Measurements from ENCODE around the gene STX2. TPM values are rescaled to one million over a fixed set of nuclear protein-coding genes. Genes with fewer than 3 reads are reported as not detected.
"Not testable (repeated sequence)": the region's sequence is repeated elsewhere in the genome, so short reads cannot be mapped to it uniquely, and the experiment has no call there.

Gene STX2
- polyA plus RNA-seq, 3 donors = 25.3 to 35.0 (median 29.4) TPM

- DNase-seq (ENCODE audit: extremely low read depth in 1 of 11, low read depth in 9 of 11, low spot score in 4 of 11) = not testable (repeated sequence)
These were observed 87.0 kb downstream of the STX2 start for GRCh38 chr12:130752037-130752436.

DNA sequence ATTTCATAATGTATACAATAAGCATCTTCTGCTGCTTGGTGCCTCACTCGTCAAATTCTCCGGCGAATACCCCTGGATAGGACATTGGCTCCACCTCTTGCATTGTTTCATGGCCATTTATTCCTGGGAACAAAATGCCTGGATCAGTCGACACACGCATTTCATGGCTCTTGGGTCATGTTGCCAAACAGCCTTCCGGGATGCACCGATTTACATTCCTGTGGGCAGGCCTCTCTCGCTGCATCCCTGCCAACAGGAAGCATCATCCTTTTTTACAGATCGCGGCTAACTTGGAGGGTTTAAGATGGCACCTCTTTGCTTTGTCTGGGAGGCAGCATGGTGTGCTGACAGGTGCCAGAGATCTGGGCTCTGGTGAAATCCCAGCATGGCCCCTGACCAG, 90.3 kb downstream of the STX2 start:
- no peak for DNase-seq (ENCODE audit: extremely low read depth in 1 of 11, low read depth in 9 of 11, low spot score in 4 of 11)

- DNase-seq (ENCODE audit: extremely low read depth in 1 of 11, low read depth in 9 of 11, low spot score in 4 of 11) = peak; percentile 59 to 80 (median 71)
These were observed 90.9 kb downstream of the STX2 start for GRCh38 chr12:130747867-130748740.

- DNase-seq (ENCODE audit: extremely low read depth in 1 of 11, low read depth in 9 of 11, low spot score in 4 of 11) = no peak
These were observed 92.5 kb downstream of the STX2 start for GRCh38 chr12:130746546-130746945.

GRCh38 chr12:130745921-130746320, 93.1 kb downstream of the STX2 start:
- DNase-seq (ENCODE audit: extremely low read depth in 1 of 11, low read depth in 9 of 11, low spot score in 4 of 11) = no peak

DNA sequence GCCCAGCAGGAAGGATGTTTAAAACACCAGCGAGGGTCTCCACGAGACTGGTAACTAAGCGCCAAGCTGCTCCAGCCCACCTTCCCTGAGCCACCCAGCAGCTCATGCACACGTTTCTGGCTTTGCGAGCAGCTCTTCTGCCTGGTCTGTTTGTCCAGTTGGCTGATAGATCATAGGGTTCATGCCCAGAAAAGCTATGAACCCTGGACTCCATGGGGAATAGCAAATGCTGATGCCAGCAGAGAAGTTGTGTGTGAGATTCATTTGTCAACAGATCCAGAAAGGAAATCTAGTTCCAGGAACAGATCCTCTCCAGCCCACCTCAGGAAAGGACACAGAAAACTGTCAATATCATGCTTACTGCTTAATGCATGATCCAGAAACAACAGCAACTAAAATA, 94.8 kb downstream of the STX2 start:
- no peak for DNase-seq (ENCODE audit: extremely low read depth in 1 of 11, low read depth in 9 of 11, low spot score in 4 of 11)

GRCh38 chr12:130743606-130744005, 95.4 kb downstream of the STX2 start:
- DNase-seq (ENCODE audit: extremely low read depth in 1 of 11, low read depth in 9 of 11, low spot score in 4 of 11) = no peak

- DNase-seq (ENCODE audit: extremely low read depth in 1 of 11, low read depth in 9 of 11, low spot score in 4 of 11) = no peak
These were observed 95.9 kb downstream of the STX2 start for GRCh38 chr12:130743176-130743575.

GRCh38 chr12:130742716-130743115, 96.3 kb downstream of the STX2 start:
- no peak for DNase-seq (ENCODE audit: extremely low read depth in 1 of 11, low read depth in 9 of 11, low spot score in 4 of 11)

- DNase-seq (ENCODE audit: extremely low read depth in 1 of 11, low read depth in 9 of 11, low spot score in 4 of 11) = no peak
These were observed 96.9 kb downstream of the STX2 start for GRCh38 chr12:130742112-130742511.

Other genes starting within 250 kb of the STX2 start
- gene RIMBP2, start 123.0 kb downstream of the STX2 start, polyA plus RNA-seq (ENCODE audit: insufficient read length in 3 of 3) = 10 to 100 TPM; 16.5 to 26.5 (median 20.9) TPM
- gene RAN, start 32.8 kb upstream of the STX2 start, polyA plus RNA-seq (ENCODE audit: insufficient read length in 3 of 3) = 100 to 1,000 TPM; 533 to 711 (median 697) TPM
- gene ADGRD1, start 114.7 kb upstream of the STX2 start, polyA plus RNA-seq (ENCODE audit: insufficient read length in 3 of 3) = 10 to 100 TPM; 12.8 to 15.0 (median 14.3) TPM

Measured in renal cortex interstitium (tissue), 11 donors.